ENCODE data around the gene MRPL19. TPM values are rescaled to one million over a fixed set of nuclear protein-coding genes. Genes with fewer than 3 reads are reported as not detected.

The MRPL19 gene
- total and polyA plus RNA-seq, 12 donors, result 12.2 to 70.7 (median 63.6) TPM

DNA sequence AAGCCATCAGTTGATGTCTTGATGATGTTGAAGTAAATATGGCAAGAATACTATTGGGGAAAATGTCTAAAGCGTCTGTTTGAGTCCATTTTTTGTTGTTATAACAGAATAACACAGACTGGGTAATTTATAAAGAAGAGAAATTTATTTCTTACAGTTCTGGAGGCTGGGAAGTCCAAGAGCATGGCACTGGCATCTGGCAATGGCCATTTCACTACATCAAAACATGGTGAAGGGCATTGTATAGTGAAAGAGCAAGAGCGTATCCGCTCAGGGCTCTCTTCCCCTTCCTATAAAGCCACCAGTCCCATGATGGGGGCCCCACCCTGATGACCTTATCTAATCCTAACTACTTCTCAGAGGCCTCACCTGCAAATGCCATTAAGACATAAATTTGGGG, 29.6 kb upstream of the MRPL19 start:
- Histone ChIP-seq H3K27me3 (peaks cover 0 to 3% (median 0%) of the 10 kb centered on the region in 7 donors), H3K4me1 (no peaks in the 10 kb centered on the region), H3K9me3 (peaks cover 0 to 3% (median 0%) of the 10 kb centered on the region in 11 donors), H3K27ac (no peak overlapping the region), H3K4me3 (no peak overlapping the region), H3K36me3 (no peaks in the 10 kb centered on the region)
- intact Hi-C loops (cut with DNase I), result loop anchor here in 2 of 10 donors (10.0 kb wide), 1 partner anchor 692 kb away; no protein-coding TSS in a partner anchor
- no peak for ATAC-seq
- 90 to 93% methylated on average over 3 of the region's 3 CpGs for WGBS, 2 donors
- TF ChIP-seq, protein P1, sequence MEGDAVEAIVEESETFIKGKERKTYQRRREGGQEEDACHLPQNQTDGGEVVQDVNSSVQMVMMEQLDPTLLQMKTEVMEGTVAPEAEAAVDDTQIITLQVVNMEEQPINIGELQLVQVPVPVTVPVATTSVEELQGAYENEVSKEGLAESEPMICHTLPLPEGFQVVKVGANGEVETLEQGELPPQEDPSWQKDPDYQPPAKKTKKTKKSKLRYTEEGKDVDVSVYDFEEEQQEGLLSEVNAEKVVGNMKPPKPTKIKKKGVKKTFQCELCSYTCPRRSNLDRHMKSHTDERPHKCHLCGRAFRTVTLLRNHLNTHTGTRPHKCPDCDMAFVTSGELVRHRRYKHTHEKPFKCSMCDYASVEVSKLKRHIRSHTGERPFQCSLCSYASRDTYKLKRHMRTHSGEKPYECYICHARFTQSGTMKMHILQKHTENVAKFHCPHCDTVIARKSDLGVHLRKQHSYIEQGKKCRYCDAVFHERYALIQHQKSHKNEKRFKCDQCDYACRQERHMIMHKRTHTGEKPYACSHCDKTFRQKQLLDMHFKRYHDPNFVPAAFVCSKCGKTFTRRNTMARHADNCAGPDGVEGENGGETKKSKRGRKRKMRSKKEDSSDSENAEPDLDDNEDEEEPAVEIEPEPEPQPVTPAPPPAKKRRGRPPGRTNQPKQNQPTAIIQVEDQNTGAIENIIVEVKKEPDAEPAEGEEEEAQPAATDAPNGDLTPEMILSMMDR (IDR thresholded peaks at IDR 0.05), result no peak
- DNase-seq, result no peak

DNA sequence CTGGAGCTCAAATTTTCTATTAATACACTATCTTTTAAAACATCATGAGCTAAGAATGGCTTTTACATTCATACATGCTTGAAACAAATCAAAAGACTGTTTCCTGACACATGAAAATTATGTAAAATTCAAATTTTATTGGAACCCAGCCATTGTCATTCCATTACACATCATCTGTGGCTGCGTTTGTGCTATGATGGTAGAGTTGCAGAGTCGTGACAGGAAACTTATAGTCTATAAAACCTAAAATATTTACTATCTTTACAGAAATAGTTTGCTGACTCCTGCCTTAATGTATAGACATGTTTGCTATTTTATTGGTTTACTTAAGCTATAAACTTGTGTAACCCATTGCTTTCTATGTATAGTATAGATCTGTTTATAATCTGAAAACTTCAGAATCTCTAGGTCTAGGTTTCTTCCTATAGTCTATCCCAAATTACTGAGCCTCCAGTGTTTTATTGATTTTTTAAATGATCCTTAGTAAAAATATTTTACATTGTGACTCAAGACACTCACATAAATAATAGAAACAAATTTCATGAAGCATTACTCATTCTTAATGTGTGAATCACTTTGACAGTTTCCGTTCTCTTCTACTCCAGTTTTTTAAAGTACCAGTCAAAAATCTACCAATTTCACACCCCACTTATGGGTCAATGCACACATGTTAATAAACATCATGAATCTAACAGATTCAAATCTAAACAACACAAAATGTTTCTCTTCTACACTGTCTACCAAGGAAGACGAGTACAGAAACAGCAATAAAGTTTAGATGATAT, 26.4 kb upstream of the MRPL19 start:
- ATAC-seq, result no peak
- Histone ChIP-seq H3K27ac (no peak overlapping the region), H3K4me3 (no peak overlapping the region), H3K9me3 (peaks cover 0 to 3% (median 0%) of the 10 kb centered on the region in 11 donors), H3K4me1 (no peaks in the 10 kb centered on the region), H3K36me3 (no peaks in the 10 kb centered on the region), H3K27me3 (peaks cover 0 to 7% (median 0%) of the 10 kb centered on the region in 7 donors)
- no peak for DNase-seq
- 88 to 89% methylated on average over 4 of the region's 4 CpGs for WGBS, 2 donors
- intact Hi-C loops (cut with DNase I), result loop anchor here in 4 of 10 donors (10.0 kb wide), 2 partner anchors 695 to 705 kb away; no protein-coding TSS in a partner anchor
- TF ChIP-seq, protein P1 (IDR thresholded peaks at IDR 0.05), result no peak

DNA sequence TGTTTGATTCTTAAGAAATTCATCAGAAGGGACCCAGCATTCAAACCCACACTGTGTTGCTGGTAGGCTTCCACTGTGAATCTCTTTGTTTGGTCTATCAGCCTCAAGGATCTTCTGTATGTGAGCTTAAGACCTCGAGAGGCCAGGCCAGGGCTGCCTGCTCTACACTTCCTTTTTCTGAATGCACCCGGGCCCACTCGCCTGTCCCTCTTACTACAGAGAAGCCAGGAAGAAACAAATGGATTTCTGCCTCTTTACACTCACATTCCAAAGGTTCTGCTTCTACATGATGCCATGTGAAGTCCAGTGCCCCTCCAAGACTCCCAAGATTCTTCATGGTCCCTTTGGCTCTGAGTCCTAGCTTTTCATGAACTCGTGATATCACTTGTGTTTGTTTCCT, 25.4 kb upstream of the MRPL19 start:
- 83 to 84% methylated on average over 4 of the region's 4 CpGs for WGBS, 2 donors
- Histone ChIP-seq H3K4me3 (no peak overlapping the region), H3K27me3 (peaks cover 0 to 8% (median 0%) of the 10 kb centered on the region in 7 donors), H3K4me1 (no peaks in the 10 kb centered on the region), H3K9me3 (peaks cover 0 to 3% (median 0%) of the 10 kb centered on the region in 11 donors), H3K36me3 (no peaks in the 10 kb centered on the region), H3K27ac (no peak overlapping the region)
- DNase-seq, result no peak
- intact Hi-C loops (cut with DNase I), result loop anchor here in 2 of 10 donors (10.0 kb wide), 2 partner anchors 696 to 706 kb away; no protein-coding TSS in a partner anchor
- no peak for ATAC-seq
- TF ChIP-seq, protein P1 (IDR thresholded peaks at IDR 0.05), result no peak

DNA sequence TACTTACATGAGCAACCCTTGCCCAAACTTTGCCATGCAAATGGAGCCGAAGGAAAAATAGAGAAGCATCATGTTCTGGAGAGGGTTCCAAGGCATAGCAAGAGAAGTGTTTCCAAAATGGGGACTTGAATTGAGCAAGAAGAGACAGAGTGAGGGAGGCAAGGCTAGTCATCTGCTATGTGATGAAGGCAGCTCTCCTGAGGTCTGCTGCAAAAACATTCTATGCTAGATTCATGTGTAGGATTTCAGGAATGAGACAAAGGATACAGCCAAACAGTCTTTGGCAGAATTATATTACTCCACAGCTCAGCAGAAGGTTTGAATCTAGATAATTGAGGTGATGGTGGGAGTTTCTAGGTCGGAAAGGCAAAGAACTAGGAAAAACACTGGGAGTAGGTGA, 24.1 kb upstream of the MRPL19 start:
- no peak for ATAC-seq
- peaks cover 0 to 18% (median 0%) of the 10 kb centered on the region in 7 donors for H3K27me3 ChIP-seq
- H3K27ac ChIP-seq, result no peak overlapping the region
- H3K9me3 ChIP-seq, result no peaks in the 10 kb centered on the region
- WGBS, 2 donors, result 37 to 82% methylated on average over 2 of the region's 2 CpGs
- TF ChIP-seq, protein P1 (IDR thresholded peaks at IDR 0.05), result no peak
- intact Hi-C loops (cut with DNase I), result loop anchor here in 2 of 10 donors (10.0 kb wide), 2 partner anchors 698 to 708 kb away; no protein-coding TSS in a partner anchor
- no peak overlapping the region for H3K4me3 ChIP-seq
- no peaks in the 10 kb centered on the region for H3K4me1 ChIP-seq
- no peak for DNase-seq
- H3K36me3 ChIP-seq, result no peaks in the 10 kb centered on the region

Measured in heart right ventricle (tissue), 16 donors.